Inflammatory macrophage treated with lipopolysaccharide for 4 hours (primary cell): ENCODE results near the gene ZNF558.

Experiments
- DNase-seq: peaks from one replicate; pipeline ENCODE4 v3.0.0-alpha.2; 2020

The ZNF558 gene

GRCh38 chr19:8832132-8833021 lies at the start of gene ZNF558, which contains the start of gene MBD3L1:
Gene ZNF558 (minus strand): TSS chr19:8832304. CDS start chr19:8822659, 9,645 bp downstream.
Gene MBD3L1 (plus strand): TSS chr19:8832377. CDS start chr19:8842679, 10,302 bp downstream.
- peak; percentile 97 for DNase-seq

- DNase-seq, result no peak
These were observed 49.4 kb upstream of the ZNF558 start for GRCh38 chr19:8881512-8881911.

GRCh38 chr19:8880868-8881488 lies 48.9 kb upstream of the ZNF558 start:
- DNase-seq, result no peak

GRCh38 chr19:8877854-8878705 lies 46.0 kb upstream of the ZNF558 start:
- no peak for DNase-seq

GRCh38 chr19:8866344-8866743 lies 34.2 kb upstream of the ZNF558 start:
- no peak for DNase-seq

- DNase-seq, result no peak
These were observed 26.2 kb upstream of the ZNF558 start for GRCh38 chr19:8858260-8858659.

- DNase-seq, result no peak
These were observed 18.4 kb upstream of the ZNF558 start for GRCh38 chr19:8850488-8850887.

- DNase-seq, result no peak
These were observed 17.1 kb upstream of the ZNF558 start for GRCh38 chr19:8849232-8849631.

- no peak for DNase-seq
These were observed 14.7 kb upstream of the ZNF558 start for GRCh38 chr19:8846819-8847218.

GRCh38 chr19:8840708-8841107 lies 8.6 kb upstream of the ZNF558 start:
- no peak for DNase-seq

GRCh38 chr19:8835877-8836276 lies 3.8 kb upstream of the ZNF558 start:
- DNase-seq, result no peak

- DNase-seq, result no peak
These were observed 3.3 kb upstream of the ZNF558 start for GRCh38 chr19:8835446-8835845.

GRCh38 chr19:8831832-8832131 lies 322 bp downstream of the ZNF558 start:
- no peak for DNase-seq

- no peak for DNase-seq
These were observed 731 bp downstream of the ZNF558 start for GRCh38 chr19:8831373-8831772.

GRCh38 chr19:8827277-8827676 lies 4.8 kb downstream of the ZNF558 start:
- no peak for DNase-seq

GRCh38 chr19:8826371-8826770 lies 5.7 kb downstream of the ZNF558 start:
- no peak for DNase-seq

GRCh38 chr19:8821748-8822241 lies 10.3 kb downstream of the ZNF558 start:
- no peak for DNase-seq

GRCh38 chr19:8820234-8820633 lies 11.9 kb downstream of the ZNF558 start:
- no peak for DNase-seq

GRCh38 chr19:8815780-8816179 lies 16.3 kb downstream of the ZNF558 start:
- DNase-seq, result no peak

- no peak for DNase-seq
These were observed 17.9 kb downstream of the ZNF558 start for GRCh38 chr19:8814176-8814575.

- no peak for DNase-seq
These were observed 20.6 kb downstream of the ZNF558 start for GRCh38 chr19:8811315-8812172.

GRCh38 chr19:8806661-8807060 lies 25.4 kb downstream of the ZNF558 start:
- DNase-seq, result no peak
